ENCODE data around the gene CORO1C. TPM values are rescaled to one million over a fixed set of nuclear protein-coding genes. Genes with fewer than 3 reads are reported as not detected.

Gene CORO1C
- total and polyA plus RNA-seq, 9 of the 15 experiments (the other 6 are each of a cell fraction or from before 2014, with no cell fraction given), result 55.2 to 280 (median 150) TPM

DNA sequence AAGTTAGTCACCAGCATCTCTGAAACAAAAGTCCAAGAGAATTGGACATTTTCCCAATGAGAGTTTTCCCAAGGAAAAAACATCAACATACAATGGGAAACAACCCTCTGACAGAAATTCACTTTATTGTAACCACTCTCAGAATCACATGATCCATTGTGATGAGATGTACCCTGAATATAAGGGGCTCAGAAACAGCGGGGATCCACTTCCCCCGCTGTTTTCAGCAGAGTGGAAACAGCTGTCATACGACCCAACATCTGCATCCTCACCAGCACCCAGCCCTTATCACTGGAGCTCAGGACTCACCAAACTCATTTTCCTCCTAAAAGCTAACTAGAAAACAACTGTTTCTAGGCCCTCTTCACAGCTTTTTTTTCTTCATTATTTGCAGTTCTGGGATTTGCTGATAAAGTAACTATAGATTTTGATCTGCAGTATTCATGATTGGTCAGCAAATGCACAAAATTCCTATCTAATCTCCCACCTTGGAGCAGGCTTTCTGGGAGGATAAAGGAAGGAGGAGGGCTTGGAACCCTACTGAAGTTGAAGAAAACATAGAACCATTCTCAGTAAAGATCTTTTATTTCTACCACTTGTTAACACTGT lies 31.3 kb downstream of the CORO1C start (continued):
- TF ChIP-seq NR2F6 (CRISPR knock-in tag; IDR thresholded peaks at IDR 0.05) (no peak), NFATC3 (IDR thresholded peaks at IDR 0.05) (no peak), ADNP (tag; IDR thresholded peaks at IDR 0.05) (peak; percentile 76), BCL6 (CRISPR knock-in tag; IDR thresholded peaks at IDR 0.05) (0 out of 2 replicates have a peak, but pooled peaks have one; percentile 13), NCOA2 (IDR thresholded peaks at IDR 0.05; ENCODE audit: partially characterized antibody in 2 of 2) (peak in 1 of 2 experiments; percentile 12), ZNF445 (CRISPR knock-in tag; IDR thresholded peaks at IDR 0.05; ENCODE audit: low read depth) (no peak), ZEB2 (IDR thresholded peaks at IDR 0.05) (peak; percentile 84), PML (IDR thresholded peaks at IDR 0.05; ENCODE audit: low read length) (peak; percentile 97)
- TF ChIP-seq, protein P1, sequence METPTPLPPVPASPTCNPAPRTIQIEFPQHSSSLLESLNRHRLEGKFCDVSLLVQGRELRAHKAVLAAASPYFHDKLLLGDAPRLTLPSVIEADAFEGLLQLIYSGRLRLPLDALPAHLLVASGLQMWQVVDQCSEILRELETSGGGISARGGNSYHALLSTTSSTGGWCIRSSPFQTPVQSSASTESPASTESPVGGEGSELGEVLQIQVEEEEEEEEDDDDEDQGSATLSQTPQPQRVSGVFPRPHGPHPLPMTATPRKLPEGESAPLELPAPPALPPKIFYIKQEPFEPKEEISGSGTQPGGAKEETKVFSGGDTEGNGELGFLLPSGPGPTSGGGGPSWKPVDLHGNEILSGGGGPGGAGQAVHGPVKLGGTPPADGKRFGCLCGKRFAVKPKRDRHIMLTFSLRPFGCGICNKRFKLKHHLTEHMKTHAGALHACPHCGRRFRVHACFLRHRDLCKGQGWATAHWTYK (CRISPR knock-in tag; IDR thresholded peaks at IDR 0.05), result no peak
- TF ChIP-seq, protein P2, sequence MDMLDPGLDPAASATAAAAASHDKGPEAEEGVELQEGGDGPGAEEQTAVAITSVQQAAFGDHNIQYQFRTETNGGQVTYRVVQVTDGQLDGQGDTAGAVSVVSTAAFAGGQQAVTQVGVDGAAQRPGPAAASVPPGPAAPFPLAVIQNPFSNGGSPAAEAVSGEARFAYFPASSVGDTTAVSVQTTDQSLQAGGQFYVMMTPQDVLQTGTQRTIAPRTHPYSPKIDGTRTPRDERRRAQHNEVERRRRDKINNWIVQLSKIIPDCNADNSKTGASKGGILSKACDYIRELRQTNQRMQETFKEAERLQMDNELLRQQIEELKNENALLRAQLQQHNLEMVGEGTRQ (CRISPR knock-in tag; IDR thresholded peaks at IDR 0.05), result no peak; the same call in 1 of the 2 replicates
- TF ChIP-seq, protein P3, sequence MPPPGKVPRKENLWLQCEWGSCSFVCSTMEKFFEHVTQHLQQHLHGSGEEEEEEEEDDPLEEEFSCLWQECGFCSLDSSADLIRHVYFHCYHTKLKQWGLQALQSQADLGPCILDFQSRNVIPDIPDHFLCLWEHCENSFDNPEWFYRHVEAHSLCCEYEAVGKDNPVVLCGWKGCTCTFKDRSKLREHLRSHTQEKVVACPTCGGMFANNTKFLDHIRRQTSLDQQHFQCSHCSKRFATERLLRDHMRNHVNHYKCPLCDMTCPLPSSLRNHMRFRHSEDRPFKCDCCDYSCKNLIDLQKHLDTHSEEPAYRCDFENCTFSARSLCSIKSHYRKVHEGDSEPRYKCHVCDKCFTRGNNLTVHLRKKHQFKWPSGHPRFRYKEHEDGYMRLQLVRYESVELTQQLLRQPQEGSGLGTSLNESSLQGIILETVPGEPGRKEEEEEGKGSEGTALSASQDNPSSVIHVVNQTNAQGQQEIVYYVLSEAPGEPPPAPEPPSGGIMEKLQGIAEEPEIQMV (tag; conservative IDR thresholded peaks at IDR 0.05; ENCODE audit: low read depth), result no peak
- TF ChIP-seq, protein P4, sequence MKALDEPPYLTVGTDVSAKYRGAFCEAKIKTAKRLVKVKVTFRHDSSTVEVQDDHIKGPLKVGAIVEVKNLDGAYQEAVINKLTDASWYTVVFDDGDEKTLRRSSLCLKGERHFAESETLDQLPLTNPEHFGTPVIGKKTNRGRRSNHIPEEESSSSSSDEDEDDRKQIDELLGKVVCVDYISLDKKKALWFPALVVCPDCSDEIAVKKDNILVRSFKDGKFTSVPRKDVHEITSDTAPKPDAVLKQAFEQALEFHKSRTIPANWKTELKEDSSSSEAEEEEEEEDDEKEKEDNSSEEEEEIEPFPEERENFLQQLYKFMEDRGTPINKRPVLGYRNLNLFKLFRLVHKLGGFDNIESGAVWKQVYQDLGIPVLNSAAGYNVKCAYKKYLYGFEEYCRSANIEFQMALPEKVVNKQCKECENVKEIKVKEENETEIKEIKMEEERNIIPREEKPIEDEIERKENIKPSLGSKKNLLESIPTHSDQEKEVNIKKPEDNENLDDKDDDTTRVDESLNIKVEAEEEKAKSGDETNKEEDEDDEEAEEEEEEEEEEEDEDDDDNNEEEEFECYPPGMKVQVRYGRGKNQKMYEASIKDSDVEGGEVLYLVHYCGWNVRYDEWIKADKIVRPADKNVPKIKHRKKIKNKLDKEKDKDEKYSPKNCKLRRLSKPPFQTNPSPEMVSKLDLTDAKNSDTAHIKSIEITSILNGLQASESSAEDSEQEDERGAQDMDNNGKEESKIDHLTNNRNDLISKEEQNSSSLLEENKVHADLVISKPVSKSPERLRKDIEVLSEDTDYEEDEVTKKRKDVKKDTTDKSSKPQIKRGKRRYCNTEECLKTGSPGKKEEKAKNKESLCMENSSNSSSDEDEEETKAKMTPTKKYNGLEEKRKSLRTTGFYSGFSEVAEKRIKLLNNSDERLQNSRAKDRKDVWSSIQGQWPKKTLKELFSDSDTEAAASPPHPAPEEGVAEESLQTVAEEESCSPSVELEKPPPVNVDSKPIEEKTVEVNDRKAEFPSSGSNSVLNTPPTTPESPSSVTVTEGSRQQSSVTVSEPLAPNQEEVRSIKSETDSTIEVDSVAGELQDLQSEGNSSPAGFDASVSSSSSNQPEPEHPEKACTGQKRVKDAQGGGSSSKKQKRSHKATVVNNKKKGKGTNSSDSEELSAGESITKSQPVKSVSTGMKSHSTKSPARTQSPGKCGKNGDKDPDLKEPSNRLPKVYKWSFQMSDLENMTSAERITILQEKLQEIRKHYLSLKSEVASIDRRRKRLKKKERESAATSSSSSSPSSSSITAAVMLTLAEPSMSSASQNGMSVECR (CRISPR knock-in tag; IDR thresholded peaks at IDR 0.05), result no peak
- TF ChIP-seq, protein P5, sequence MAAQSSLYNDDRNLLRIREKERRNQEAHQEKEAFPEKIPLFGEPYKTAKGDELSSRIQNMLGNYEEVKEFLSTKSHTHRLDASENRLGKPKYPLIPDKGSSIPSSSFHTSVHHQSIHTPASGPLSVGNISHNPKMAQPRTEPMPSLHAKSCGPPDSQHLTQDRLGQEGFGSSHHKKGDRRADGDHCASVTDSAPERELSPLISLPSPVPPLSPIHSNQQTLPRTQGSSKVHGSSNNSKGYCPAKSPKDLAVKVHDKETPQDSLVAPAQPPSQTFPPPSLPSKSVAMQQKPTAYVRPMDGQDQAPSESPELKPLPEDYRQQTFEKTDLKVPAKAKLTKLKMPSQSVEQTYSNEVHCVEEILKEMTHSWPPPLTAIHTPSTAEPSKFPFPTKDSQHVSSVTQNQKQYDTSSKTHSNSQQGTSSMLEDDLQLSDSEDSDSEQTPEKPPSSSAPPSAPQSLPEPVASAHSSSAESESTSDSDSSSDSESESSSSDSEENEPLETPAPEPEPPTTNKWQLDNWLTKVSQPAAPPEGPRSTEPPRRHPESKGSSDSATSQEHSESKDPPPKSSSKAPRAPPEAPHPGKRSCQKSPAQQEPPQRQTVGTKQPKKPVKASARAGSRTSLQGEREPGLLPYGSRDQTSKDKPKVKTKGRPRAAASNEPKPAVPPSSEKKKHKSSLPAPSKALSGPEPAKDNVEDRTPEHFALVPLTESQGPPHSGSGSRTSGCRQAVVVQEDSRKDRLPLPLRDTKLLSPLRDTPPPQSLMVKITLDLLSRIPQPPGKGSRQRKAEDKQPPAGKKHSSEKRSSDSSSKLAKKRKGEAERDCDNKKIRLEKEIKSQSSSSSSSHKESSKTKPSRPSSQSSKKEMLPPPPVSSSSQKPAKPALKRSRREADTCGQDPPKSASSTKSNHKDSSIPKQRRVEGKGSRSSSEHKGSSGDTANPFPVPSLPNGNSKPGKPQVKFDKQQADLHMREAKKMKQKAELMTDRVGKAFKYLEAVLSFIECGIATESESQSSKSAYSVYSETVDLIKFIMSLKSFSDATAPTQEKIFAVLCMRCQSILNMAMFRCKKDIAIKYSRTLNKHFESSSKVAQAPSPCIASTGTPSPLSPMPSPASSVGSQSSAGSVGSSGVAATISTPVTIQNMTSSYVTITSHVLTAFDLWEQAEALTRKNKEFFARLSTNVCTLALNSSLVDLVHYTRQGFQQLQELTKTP (IDR thresholded peaks at IDR 0.05; ENCODE audit: low read depth in 1 of 2, partially characterized antibody in 2 of 2), result peak in 1 of 2 experiments; percentile 87
